ENCODE measurements around the gene GATC.

Gene GATC

DNA sequence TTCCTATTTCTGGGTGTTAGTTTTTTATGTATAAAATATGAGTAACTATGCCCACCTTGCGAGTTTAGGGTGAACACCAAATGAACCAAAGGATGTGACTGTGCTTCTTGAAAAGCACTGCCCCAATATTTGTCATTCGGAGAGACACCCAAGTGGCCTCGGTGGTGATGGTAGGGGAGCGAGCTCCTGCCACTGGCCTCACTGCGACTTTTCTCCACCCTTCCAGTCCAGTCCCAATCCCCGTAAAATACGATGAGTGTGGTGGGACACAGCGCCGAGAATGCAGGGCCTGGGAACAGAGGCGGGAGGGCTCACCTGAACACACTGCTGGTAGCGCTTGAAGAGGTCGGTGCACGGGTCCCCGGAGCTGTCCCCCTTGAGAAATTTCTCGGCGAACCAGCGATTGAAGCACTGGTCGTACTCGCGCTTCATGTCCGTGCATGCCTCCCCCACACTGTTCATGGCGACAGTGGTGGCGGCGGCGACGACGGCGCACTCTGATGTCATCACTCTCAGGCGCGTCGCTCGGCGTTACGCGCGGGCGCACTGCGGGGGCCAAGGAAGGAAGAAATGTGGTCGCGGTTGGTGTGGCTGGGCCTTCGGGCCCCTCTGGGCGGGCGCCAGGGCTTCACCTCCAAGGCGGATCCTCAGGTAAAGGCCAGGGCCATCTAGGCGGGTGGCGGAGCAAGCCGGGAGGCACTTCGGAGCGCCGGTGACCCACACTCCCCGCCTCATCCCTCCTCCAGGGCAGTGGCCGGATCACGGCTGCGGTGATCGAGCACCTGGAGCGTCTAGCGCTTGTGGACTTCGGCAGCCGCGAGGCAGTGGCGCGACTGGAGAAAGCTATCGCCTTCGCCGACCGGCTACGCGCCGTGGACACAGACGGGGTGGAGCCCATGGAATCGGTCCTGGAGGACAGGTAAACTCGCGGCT is at the start of gene GATC, which contains the start of gene TRIAP1:
Gene GATC (plus strand): TSS at position 534 of the 933 bp plus-strand sequence. CDS start 37 bp downstream, at position 571.
Gene TRIAP1 (minus strand): TSS at position 474 of the 933 bp plus-strand sequence. CDS start 12 bp downstream, at position 462.
- no peak for DNase-seq (ENCODE audit: low read depth, low spot score)
- Histone ChIP-seq H3K4me1 (ENCODE audit: control insufficient read depth, insufficient read depth, low read length) (no peaks in the 10 kb centered on the region), H3K4me3 (ENCODE audit: low read length) (peak within 1 kb of the TSS; percentile 82), H3K27ac (ENCODE audit: low read length) (no peak within 1 kb of the TSS), H3K36me3 (ENCODE audit: control insufficient read depth, insufficient read depth, low read length) (0 out of 2 replicates have a peak, but pooled peaks cover 4% of the 10 kb centered on the region), H3K9me3 (ENCODE audit: control insufficient read depth, insufficient read depth, low read length) (no peaks in the 10 kb centered on the region), H3K27me3 (ENCODE audit: control insufficient read depth, insufficient read depth, low read length) (no peaks in the 10 kb centered on the region)
- WGBS (ENCODE audit: insufficient coverage, insufficient read length) = no CpG with 5 or more reads among the region's 73 CpGs

DNA sequence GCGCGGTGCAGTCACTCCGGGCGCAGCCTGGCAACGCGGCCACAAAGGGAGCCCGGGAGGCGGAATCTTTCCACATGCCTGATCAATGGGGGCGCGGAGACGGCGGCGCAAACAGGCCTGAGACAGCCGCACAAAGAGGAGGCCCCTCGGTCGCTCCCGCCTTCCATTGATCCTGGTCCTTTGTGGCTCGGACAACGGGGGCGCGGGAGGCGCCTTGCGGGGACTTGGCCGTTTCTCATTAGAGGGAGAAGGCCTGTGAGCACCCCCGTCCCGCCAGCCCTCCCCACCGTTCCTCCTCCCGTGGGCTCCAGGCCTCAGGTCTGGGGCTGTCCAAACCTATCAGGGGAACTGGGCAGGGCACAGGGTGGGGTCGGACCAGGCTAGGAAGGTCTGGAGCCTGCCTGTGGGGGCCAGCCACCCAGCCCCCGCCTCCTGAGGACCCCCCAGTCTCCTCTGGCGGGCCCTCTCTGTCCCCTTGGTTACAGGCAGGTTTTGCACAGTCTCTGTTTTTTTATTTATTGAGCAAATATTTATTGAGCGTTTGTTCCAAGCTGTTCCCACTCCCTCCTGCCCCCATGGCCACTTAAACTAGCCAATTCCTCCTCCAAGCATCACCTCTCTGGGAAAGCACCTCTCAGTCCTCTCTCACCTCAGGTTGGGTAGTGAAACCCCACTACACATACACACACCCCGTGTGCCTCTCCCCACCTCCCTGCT is 48.3 kb upstream of the GATC start:
- Histone ChIP-seq H3K36me3 (ENCODE audit: control insufficient read depth, insufficient read depth, low read length) (no peaks in the 10 kb centered on the region), H3K4me1 (ENCODE audit: control insufficient read depth, insufficient read depth, low read length) (peaks cover 2% of the 10 kb centered on the region; the same call in 1 of the 2 replicates), H3K27me3 (ENCODE audit: control insufficient read depth, insufficient read depth, low read length) (no peaks in the 10 kb centered on the region), H3K9me3 (ENCODE audit: control insufficient read depth, insufficient read depth, low read length) (no peaks in the 10 kb centered on the region), H3K27ac (ENCODE audit: low read length) (no peak overlapping the region), H3K4me3 (ENCODE audit: low read length) (no peak overlapping the region)
- no CpG with 5 or more reads among the region's 33 CpGs for WGBS (ENCODE audit: insufficient coverage, insufficient read length)
- no peak for DNase-seq (ENCODE audit: low read depth, low spot score)

DNA sequence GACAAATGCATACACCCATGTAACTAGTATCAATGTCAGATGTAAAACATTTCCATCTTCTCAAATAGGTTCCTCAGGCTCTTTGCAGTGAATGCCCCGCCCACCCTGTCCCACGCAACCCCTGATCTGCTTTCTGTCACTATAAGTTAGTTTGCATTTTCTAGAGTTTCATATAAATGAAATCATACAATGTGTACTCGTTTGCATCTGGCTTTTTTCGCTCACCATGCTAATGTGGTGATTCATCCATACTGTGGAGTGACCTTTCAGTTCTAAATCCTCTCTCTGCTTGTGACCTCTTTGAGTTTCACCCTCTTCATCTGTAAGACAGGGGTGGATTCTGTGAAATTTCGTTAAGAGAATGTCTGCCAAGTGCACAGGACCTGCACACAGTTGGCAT is 46.7 kb upstream of the GATC start:
- DNase-seq (ENCODE audit: low read depth, low spot score) = no peak
- Histone ChIP-seq H3K9me3 (ENCODE audit: control insufficient read depth, insufficient read depth, low read length) (no peaks in the 10 kb centered on the region), H3K27me3 (ENCODE audit: control insufficient read depth, insufficient read depth, low read length) (no peaks in the 10 kb centered on the region), H3K4me3 (ENCODE audit: low read length) (no peak overlapping the region), H3K27ac (ENCODE audit: low read length) (no peak overlapping the region), H3K4me1 (ENCODE audit: control insufficient read depth, insufficient read depth, low read length) (peaks cover 2% of the 10 kb centered on the region; the same call in 1 of the 2 replicates), H3K36me3 (ENCODE audit: control insufficient read depth, insufficient read depth, low read length) (no peaks in the 10 kb centered on the region)
- no CpG with 5 or more reads among the region's 5 CpGs for WGBS (ENCODE audit: insufficient coverage, insufficient read length)

DNA sequence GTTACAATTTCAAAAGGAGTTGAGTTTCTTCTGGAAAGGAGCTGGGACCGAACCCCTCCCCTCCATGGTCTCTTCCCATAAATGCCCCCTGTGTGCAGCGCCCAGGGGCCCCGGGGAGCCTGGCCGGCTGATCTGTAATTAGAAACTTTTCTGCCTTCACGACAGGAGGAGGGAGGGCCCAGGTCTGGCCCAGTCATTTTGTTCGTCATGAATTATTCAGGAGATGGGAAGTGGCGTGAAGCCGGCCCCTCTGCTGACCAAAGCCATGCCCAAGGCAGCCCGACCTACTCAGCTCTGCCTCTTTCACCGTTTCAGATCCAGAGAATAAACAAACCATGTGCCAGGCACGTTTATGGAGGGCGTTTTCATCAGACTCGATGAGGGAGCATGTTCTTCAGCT is 44.0 kb upstream of the GATC start:
- Histone ChIP-seq H3K9me3 (ENCODE audit: control insufficient read depth, insufficient read depth, low read length) (no peaks in the 10 kb centered on the region), H3K27ac (ENCODE audit: low read length) (no peak overlapping the region), H3K4me3 (ENCODE audit: low read length) (no peak overlapping the region), H3K4me1 (ENCODE audit: control insufficient read depth, insufficient read depth, low read length) (peaks cover 2% of the 10 kb centered on the region; the same call in 1 of the 2 replicates), H3K27me3 (ENCODE audit: control insufficient read depth, insufficient read depth, low read length) (no peaks in the 10 kb centered on the region), H3K36me3 (ENCODE audit: control insufficient read depth, insufficient read depth, low read length) (no peaks in the 10 kb centered on the region)
- no peak for DNase-seq (ENCODE audit: low read depth, low spot score)
- no CpG with 5 or more reads among the region's 13 CpGs for WGBS (ENCODE audit: insufficient coverage, insufficient read length)

GRCh38 chr12:120403869-120404268 is 42.4 kb upstream of the GATC start:
- DNase-seq (ENCODE audit: low read depth, low spot score) = no peak
- Histone ChIP-seq H3K9me3 (ENCODE audit: control insufficient read depth, insufficient read depth, low read length) (no peaks in the 10 kb centered on the region), H3K4me1 (ENCODE audit: control insufficient read depth, insufficient read depth, low read length) (peaks cover 2% of the 10 kb centered on the region; the same call in 1 of the 2 replicates), H3K27me3 (ENCODE audit: control insufficient read depth, insufficient read depth, low read length) (no peaks in the 10 kb centered on the region), H3K4me3 (ENCODE audit: low read length) (no peak overlapping the region), H3K36me3 (ENCODE audit: control insufficient read depth, insufficient read depth, low read length) (no peaks in the 10 kb centered on the region), H3K27ac (ENCODE audit: low read length) (no peak overlapping the region)
- WGBS (ENCODE audit: insufficient coverage, insufficient read length) = no CpG with 5 or more reads among the region's 3 CpGs

DNA sequence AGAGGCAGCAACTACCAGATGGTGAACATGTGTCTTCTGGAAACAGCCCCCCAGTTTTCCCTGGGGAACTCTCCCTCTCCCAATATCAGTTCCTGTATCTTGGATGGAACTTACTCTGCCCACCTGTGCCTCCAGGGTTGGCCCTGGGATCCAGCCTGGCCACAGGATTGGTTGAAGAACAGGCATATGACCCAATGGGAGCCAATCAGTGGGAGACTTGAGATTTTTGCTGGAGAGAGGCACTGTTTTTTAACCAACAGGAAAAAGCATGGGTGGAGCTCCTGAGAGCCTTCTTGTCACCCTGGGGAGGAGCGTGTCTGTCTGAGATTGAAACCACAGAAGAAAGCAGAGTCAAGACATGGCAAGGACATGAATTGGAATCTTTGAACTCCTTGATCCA is 42.0 kb upstream of the GATC start:
- Histone ChIP-seq H3K27ac (ENCODE audit: low read length) (no peak overlapping the region), H3K27me3 (ENCODE audit: control insufficient read depth, insufficient read depth, low read length) (no peaks in the 10 kb centered on the region), H3K36me3 (ENCODE audit: control insufficient read depth, insufficient read depth, low read length) (no peaks in the 10 kb centered on the region), H3K4me1 (ENCODE audit: control insufficient read depth, insufficient read depth, low read length) (peaks cover 2% of the 10 kb centered on the region; the same call in 1 of the 2 replicates), H3K4me3 (ENCODE audit: low read length) (no peak overlapping the region), H3K9me3 (ENCODE audit: control insufficient read depth, insufficient read depth, low read length) (no peaks in the 10 kb centered on the region)
- no peak for DNase-seq (ENCODE audit: low read depth, low spot score)
- no CpG with 5 or more reads among the region's 1 CpG for WGBS (ENCODE audit: insufficient coverage, insufficient read length)

DNA sequence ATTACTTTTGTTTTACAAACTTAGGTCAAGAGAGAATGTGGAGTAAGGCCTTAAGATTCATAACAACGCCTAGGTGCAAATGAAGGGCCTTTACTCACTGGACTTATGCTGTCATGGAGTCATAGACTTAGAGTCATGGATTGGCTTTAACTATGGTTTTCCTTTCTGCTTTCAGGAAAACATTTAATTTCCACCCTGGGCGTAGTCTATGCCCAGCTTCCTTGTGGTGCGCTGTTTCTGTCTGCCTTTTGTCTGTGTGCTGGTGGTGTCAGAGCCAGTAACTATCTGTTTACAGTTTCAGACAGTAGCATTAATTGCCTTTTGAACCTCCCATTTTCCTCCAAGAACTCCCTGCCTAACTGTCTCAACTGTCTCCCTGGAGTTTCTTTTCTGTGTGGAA is 40.2 kb upstream of the GATC start:
- Histone ChIP-seq H3K4me3 (ENCODE audit: low read length) (no peak overlapping the region), H3K27ac (ENCODE audit: low read length) (no peak overlapping the region), H3K27me3 (ENCODE audit: control insufficient read depth, insufficient read depth, low read length) (no peaks in the 10 kb centered on the region), H3K9me3 (ENCODE audit: control insufficient read depth, insufficient read depth, low read length) (no peaks in the 10 kb centered on the region), H3K4me1 (ENCODE audit: control insufficient read depth, insufficient read depth, low read length) (peaks cover 2% of the 10 kb centered on the region; the same call in 1 of the 2 replicates), H3K36me3 (ENCODE audit: control insufficient read depth, insufficient read depth, low read length) (no peaks in the 10 kb centered on the region)
- no peak for DNase-seq (ENCODE audit: low read depth, low spot score)
- WGBS (ENCODE audit: insufficient coverage, insufficient read length) = no CpG with 5 or more reads among the region's 3 CpGs

DNA sequence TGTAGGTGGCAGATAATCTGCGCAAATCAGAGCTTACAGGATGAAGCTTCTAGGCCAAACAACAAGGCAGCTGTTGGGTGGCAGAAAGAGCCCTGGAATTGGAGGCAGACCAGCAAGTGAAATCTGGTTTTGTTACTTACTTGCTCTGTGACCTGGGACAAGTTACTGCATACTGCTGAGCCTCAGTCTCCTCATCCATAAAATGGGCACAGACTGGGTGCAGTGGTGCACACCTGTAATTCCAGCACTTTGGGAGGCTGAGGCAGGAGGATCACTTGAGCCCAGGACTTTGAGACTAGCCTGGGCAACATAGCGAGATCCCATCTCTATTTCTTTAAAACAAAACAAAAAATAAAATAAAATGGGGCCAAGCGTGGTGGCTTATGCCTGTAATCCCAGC is 39.7 kb upstream of the GATC start:
- Histone ChIP-seq H3K4me3 (ENCODE audit: low read length) (no peak overlapping the region), H3K36me3 (ENCODE audit: control insufficient read depth, insufficient read depth, low read length) (no peaks in the 10 kb centered on the region), H3K4me1 (ENCODE audit: control insufficient read depth, insufficient read depth, low read length) (peaks cover 2% of the 10 kb centered on the region; the same call in 1 of the 2 replicates), H3K27me3 (ENCODE audit: control insufficient read depth, insufficient read depth, low read length) (no peaks in the 10 kb centered on the region), H3K27ac (ENCODE audit: low read length) (no peak overlapping the region), H3K9me3 (ENCODE audit: control insufficient read depth, insufficient read depth, low read length) (no peaks in the 10 kb centered on the region)
- no peak for DNase-seq (ENCODE audit: low read depth, low spot score)
- WGBS (ENCODE audit: insufficient coverage, insufficient read length) = no CpG with 5 or more reads among the region's 3 CpGs

DNA sequence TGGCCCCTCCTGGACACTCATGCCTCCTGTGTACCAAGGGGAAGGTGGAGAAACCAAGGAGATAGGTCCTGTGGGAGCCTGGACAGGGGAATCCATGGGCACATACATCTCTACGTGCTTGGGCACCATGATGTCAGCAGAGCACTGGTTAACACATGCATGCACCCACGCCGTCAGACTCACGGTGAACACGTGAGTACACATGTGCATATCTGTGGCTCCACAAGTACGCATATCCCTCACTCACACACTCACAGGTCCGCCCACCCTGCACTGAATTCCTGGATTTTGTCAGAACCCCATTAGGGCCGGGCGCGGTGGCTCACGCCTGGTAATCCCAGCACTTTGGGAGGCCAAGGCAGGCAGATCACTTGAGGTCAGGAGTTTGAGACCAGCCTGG is 37.5 kb upstream of the GATC start:
- no peaks in the 10 kb centered on the region for H3K27me3 ChIP-seq (ENCODE audit: control insufficient read depth, insufficient read depth, low read length)
- H3K36me3 ChIP-seq (ENCODE audit: control insufficient read depth, insufficient read depth, low read length) = no peaks in the 10 kb centered on the region
- H3K4me1 ChIP-seq (ENCODE audit: control insufficient read depth, insufficient read depth, low read length) = no peaks in the 10 kb centered on the region
- no peaks in the 10 kb centered on the region for H3K9me3 ChIP-seq (ENCODE audit: control insufficient read depth, insufficient read depth, low read length)
- no CpG with 5 or more reads among the region's 11 CpGs for WGBS (ENCODE audit: insufficient coverage, insufficient read length)
- no peak overlapping the region for H3K27ac ChIP-seq (ENCODE audit: low read length)
- no peak for DNase-seq (ENCODE audit: low read depth, low spot score)
- no peak overlapping the region for H3K4me3 ChIP-seq (ENCODE audit: low read length)

DNA sequence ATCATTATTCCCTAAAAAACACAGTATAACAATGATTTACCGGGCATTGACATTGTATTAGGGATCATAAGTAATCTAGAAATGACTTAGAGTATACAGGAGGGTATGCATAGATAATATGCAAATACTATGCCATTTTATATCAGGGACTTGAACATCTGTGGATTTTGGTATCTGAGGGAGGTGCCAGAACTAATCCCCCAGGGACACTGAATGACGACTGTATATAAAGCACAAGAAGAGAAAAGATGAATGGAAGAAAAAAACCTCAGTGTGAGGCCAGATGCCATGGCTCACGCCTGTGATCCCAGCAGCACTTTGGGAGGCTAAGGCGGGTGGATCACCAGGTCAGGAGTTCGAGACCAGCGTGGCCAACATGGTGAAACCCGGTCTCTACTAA is 33.8 kb upstream of the GATC start:
- DNase-seq (ENCODE audit: low read depth, low spot score) = no peak
- no peaks in the 10 kb centered on the region for H3K9me3 ChIP-seq (ENCODE audit: control insufficient read depth, insufficient read depth, low read length)
- no peaks in the 10 kb centered on the region for H3K36me3 ChIP-seq (ENCODE audit: control insufficient read depth, insufficient read depth, low read length)
- WGBS (ENCODE audit: insufficient coverage, insufficient read length) = no CpG with 5 or more reads among the region's 7 CpGs
- H3K4me1 ChIP-seq (ENCODE audit: control insufficient read depth, insufficient read depth, low read length) = no peaks in the 10 kb centered on the region
- H3K4me3 ChIP-seq (ENCODE audit: low read length) = no peak overlapping the region
- H3K27ac ChIP-seq (ENCODE audit: low read length) = no peak overlapping the region
- H3K27me3 ChIP-seq (ENCODE audit: control insufficient read depth, insufficient read depth, low read length) = no peaks in the 10 kb centered on the region

All from iPS DF 6.9 (cell line).